Measurements from ENCODE around the gene MPND.
A peak's percentile ranks its signal among the peaks of the same experiment; 100 is the strongest.
"Not testable (repeated sequence)": the region's sequence is repeated elsewhere in the genome, so short reads cannot be mapped to it uniquely, and the experiment has no call there.

Gene MPND

GRCh38 chr19:4338441-4339355, 4.7 kb upstream of the MPND start, which contains the start of gene STAP2:
TSS of gene STAP2 (minus strand) at chr19:4338827. CDS start at chr19:4338753, 74 bp downstream.
- no peaks in the 10 kb centered on the region for H3K9me3 ChIP-seq (ENCODE audit: insufficient read depth, low read depth, low read length)
- no peak within 1 kb of the TSS for H3K9ac ChIP-seq (ENCODE audit: low read depth, low read length)
- peak within 1 kb of the TSS; percentile 62 for H3K4me3 ChIP-seq (ENCODE audit: low read length)
- H3K4me1 ChIP-seq (ENCODE audit: insufficient read depth, low read length): no peaks in the 10 kb centered on the region
- H3K27ac ChIP-seq (ENCODE audit: low read length): no peak within 1 kb of the TSS
- H3K36me3 ChIP-seq (ENCODE audit: insufficient read depth, low read depth, low read length): no peaks in the 10 kb centered on the region
- no peaks in the 10 kb centered on the region for H3K27me3 ChIP-seq (ENCODE audit: insufficient read depth, low read length)

- 0 out of 2 replicates have a peak, but pooled peaks cover 3% of the 10 kb centered on the region for H3K4me1 ChIP-seq (ENCODE audit: insufficient read depth, low read length)
- no peaks in the 10 kb centered on the region for H3K27me3 ChIP-seq (ENCODE audit: insufficient read depth, low read length)
- H3K27ac ChIP-seq (ENCODE audit: low read length): peak overlapping the region; percentile 75
- H3K9ac ChIP-seq (ENCODE audit: low read depth, low read length): peak overlapping the region; percentile 95
- no peaks in the 10 kb centered on the region for H3K9me3 ChIP-seq (ENCODE audit: insufficient read depth, low read depth, low read length)
- peaks cover 15% of the 10 kb centered on the region for H3K36me3 ChIP-seq (ENCODE audit: insufficient read depth, low read depth, low read length)
- H3K4me3 ChIP-seq (ENCODE audit: low read length): peak overlapping the region; percentile 74
Observed at GRCh38 chr19:4342314-4342614, 1.1 kb upstream of the MPND start.

- peak overlapping the region; percentile 95 for H3K27ac ChIP-seq (ENCODE audit: low read length)
- peaks cover 15% of the 10 kb centered on the region for H3K36me3 ChIP-seq (ENCODE audit: insufficient read depth, low read depth, low read length)
- H3K4me3 ChIP-seq (ENCODE audit: low read length): peak overlapping the region; percentile 93
- H3K27me3 ChIP-seq (ENCODE audit: insufficient read depth, low read length): no peaks in the 10 kb centered on the region
- H3K4me1 ChIP-seq (ENCODE audit: insufficient read depth, low read length): 0 out of 2 replicates have a peak, but pooled peaks cover 3% of the 10 kb centered on the region
- H3K9ac ChIP-seq (ENCODE audit: low read depth, low read length): peak overlapping the region; percentile 97
- H3K9me3 ChIP-seq (ENCODE audit: insufficient read depth, low read depth, low read length): no peaks in the 10 kb centered on the region
Observed at GRCh38 chr19:4342615-4343369, 570 bp upstream of the MPND start.

GRCh38 chr19:4345342-4346019, 2.1 kb downstream of the MPND start:
- Histone ChIP-seq H3K9ac (ENCODE audit: low read depth, low read length) (no peak overlapping the region), H3K27ac (ENCODE audit: low read length) (no peak overlapping the region), H3K4me3 (ENCODE audit: low read length) (no peak overlapping the region), H3K9me3 (ENCODE audit: insufficient read depth, low read depth, low read length) (no peaks in the 10 kb centered on the region), H3K4me1 (ENCODE audit: insufficient read depth, low read length) (0 out of 2 replicates have a peak, but pooled peaks cover 3% of the 10 kb centered on the region), H3K27me3 (ENCODE audit: insufficient read depth, low read length) (no peaks in the 10 kb centered on the region), H3K36me3 (ENCODE audit: insufficient read depth, low read depth, low read length) (peaks cover 33% of the 10 kb centered on the region)

- Histone ChIP-seq H3K4me3 (ENCODE audit: low read length) (no peak overlapping the region), H3K9ac (ENCODE audit: low read depth, low read length) (no peak overlapping the region), H3K9me3 (ENCODE audit: insufficient read depth, low read depth, low read length) (no peaks in the 10 kb centered on the region), H3K4me1 (ENCODE audit: insufficient read depth, low read length) (0 out of 2 replicates have a peak, but pooled peaks cover 3% of the 10 kb centered on the region), H3K27ac (ENCODE audit: low read length) (no peak overlapping the region), H3K27me3 (ENCODE audit: insufficient read depth, low read length) (no peaks in the 10 kb centered on the region), H3K36me3 (ENCODE audit: insufficient read depth, low read depth, low read length) (peaks cover 38% of the 10 kb centered on the region)
Observed at GRCh38 chr19:4346020-4346383, 2.6 kb downstream of the MPND start.

- H3K9me3 ChIP-seq (ENCODE audit: insufficient read depth, low read depth, low read length): no peaks in the 10 kb centered on the region
- H3K9ac ChIP-seq (ENCODE audit: low read depth, low read length): no peak overlapping the region
- H3K4me1 ChIP-seq (ENCODE audit: insufficient read depth, low read length): 0 out of 2 replicates have a peak, but pooled peaks cover 3% of the 10 kb centered on the region
- no peak overlapping the region for H3K27ac ChIP-seq (ENCODE audit: low read length)
- no peak overlapping the region for H3K4me3 ChIP-seq (ENCODE audit: low read length)
- H3K27me3 ChIP-seq (ENCODE audit: insufficient read depth, low read length): no peaks in the 10 kb centered on the region
- peaks cover 39% of the 10 kb centered on the region for H3K36me3 ChIP-seq (ENCODE audit: insufficient read depth, low read depth, low read length)
Observed at GRCh38 chr19:4347521-4347920, 4.2 kb downstream of the MPND start.

- peaks cover 47% of the 10 kb centered on the region for H3K36me3 ChIP-seq (ENCODE audit: insufficient read depth, low read depth, low read length)
- not testable (repeated sequence) for H3K4me3 ChIP-seq (ENCODE audit: low read length); H3K27ac ChIP-seq (ENCODE audit: low read length); H3K9ac ChIP-seq (ENCODE audit: low read depth, low read length); H3K27me3 ChIP-seq (ENCODE audit: insufficient read depth, low read length); H3K9me3 ChIP-seq (ENCODE audit: insufficient read depth, low read depth, low read length); H3K4me1 ChIP-seq (ENCODE audit: insufficient read depth, low read length)
Observed at GRCh38 chr19:4349225-4349624, 5.9 kb downstream of the MPND start.

- no peak overlapping the region for H3K27ac ChIP-seq (ENCODE audit: low read length)
- H3K9ac ChIP-seq (ENCODE audit: low read depth, low read length): no peak overlapping the region
- no peaks in the 10 kb centered on the region for H3K9me3 ChIP-seq (ENCODE audit: insufficient read depth, low read depth, low read length)
- H3K36me3 ChIP-seq (ENCODE audit: insufficient read depth, low read depth, low read length): peaks cover 53% of the 10 kb centered on the region
- H3K4me1 ChIP-seq (ENCODE audit: insufficient read depth, low read length): no peaks in the 10 kb centered on the region
- H3K27me3 ChIP-seq (ENCODE audit: insufficient read depth, low read length): no peaks in the 10 kb centered on the region
- no peak overlapping the region for H3K4me3 ChIP-seq (ENCODE audit: low read length)
Observed at GRCh38 chr19:4350111-4350510, 6.7 kb downstream of the MPND start.

- Histone ChIP-seq H3K27me3 (ENCODE audit: insufficient read depth, low read length) (no peaks in the 10 kb centered on the region), H3K4me1 (ENCODE audit: insufficient read depth, low read length) (no peaks in the 10 kb centered on the region), H3K4me3 (ENCODE audit: low read length) (no peak overlapping the region), H3K9me3 (ENCODE audit: insufficient read depth, low read depth, low read length) (no peaks in the 10 kb centered on the region), H3K27ac (ENCODE audit: low read length) (no peak overlapping the region), H3K9ac (ENCODE audit: low read depth, low read length) (no peak overlapping the region), H3K36me3 (ENCODE audit: insufficient read depth, low read depth, low read length) (peaks cover 51% of the 10 kb centered on the region)
Observed at GRCh38 chr19:4350726-4351125, 7.4 kb downstream of the MPND start.

- Histone ChIP-seq H3K9ac (ENCODE audit: low read depth, low read length) (no peak overlapping the region), H3K4me3 (ENCODE audit: low read length) (no peak overlapping the region), H3K9me3 (ENCODE audit: insufficient read depth, low read depth, low read length) (no peaks in the 10 kb centered on the region), H3K36me3 (ENCODE audit: insufficient read depth, low read depth, low read length) (peaks cover 44% of the 10 kb centered on the region), H3K27ac (ENCODE audit: low read length) (no peak overlapping the region), H3K4me1 (ENCODE audit: insufficient read depth, low read length) (no peaks in the 10 kb centered on the region), H3K27me3 (ENCODE audit: insufficient read depth, low read length) (no peaks in the 10 kb centered on the region)
Observed at GRCh38 chr19:4352701-4353121, 9.3 kb downstream of the MPND start.

GRCh38 chr19:4354282-4354681, 10.9 kb downstream of the MPND start:
- no peak overlapping the region for H3K9ac ChIP-seq (ENCODE audit: low read depth, low read length)
- H3K36me3 ChIP-seq (ENCODE audit: insufficient read depth, low read depth, low read length): peaks cover 47% of the 10 kb centered on the region
- no peaks in the 10 kb centered on the region for H3K4me1 ChIP-seq (ENCODE audit: insufficient read depth, low read length)
- no peak overlapping the region for H3K27ac ChIP-seq (ENCODE audit: low read length)
- H3K27me3 ChIP-seq (ENCODE audit: insufficient read depth, low read length): no peaks in the 10 kb centered on the region
- no peak overlapping the region for H3K4me3 ChIP-seq (ENCODE audit: low read length)
- H3K9me3 ChIP-seq (ENCODE audit: insufficient read depth, low read depth, low read length): no peaks in the 10 kb centered on the region

Measured in iPS-20b (cell line).